ENCODE measurements around the gene EMP1. TPM values are rescaled to one million over a fixed set of nuclear protein-coding genes. Genes with fewer than 3 reads are reported as not detected.

The EMP1 gene
- total RNA-seq = 198 and 210 TPM in 2 replicates

GRCh38 chr12:13196130-13196921 is at the start of gene EMP1:
EMP1 (plus strand) TSS chr12:13196726; CDS start chr12:13211511, 14,785 bp downstream.

Other genes starting within 250 kb of the EMP1 start
- not detected in 2 replicates for gene GPRC5D, start 244.6 kb upstream of the EMP1 start, total RNA-seq
- 14.3 and 14.7 TPM in 2 replicates for gene HEBP1, start 196.5 kb upstream of the EMP1 start, total RNA-seq
- 11.3 and 11.4 TPM in 2 replicates for gene FAM234B, start 152.3 kb upstream of the EMP1 start, total RNA-seq
- gene GSG1, start 93.1 kb upstream of the EMP1 start, total RNA-seq = 1.6 and 2.9 TPM in 2 replicates